A204.1 (cell line): ENCODE data around the gene LRSAM1.
"Not testable (repeated sequence)": the region's sequence is repeated elsewhere in the genome, so short reads cannot be mapped to it uniquely, and the experiment has no call there.

Source experiments
- FAIRE-seq: peaks from 2 replicates; lab custom pipeline; 2012; peaks lifted over from hg19 to GRCh38; lab: Jason Lieb, UNC

LRSAM1 gene

GRCh38 chr9:127458921-127459320 lies 7.6 kb downstream of the LRSAM1 start:
- FAIRE-seq, result no peak

- no peak for FAIRE-seq
Measured at GRCh38 chr9:127463382-127463781, 12.1 kb downstream of the LRSAM1 start.

GRCh38 chr9:127463911-127464310 lies 12.6 kb downstream of the LRSAM1 start:
- FAIRE-seq, result no peak

GRCh38 chr9:127466407-127466917 lies 15.2 kb downstream of the LRSAM1 start:
- not testable (repeated sequence) for FAIRE-seq

GRCh38 chr9:127467621-127468020 lies 16.3 kb downstream of the LRSAM1 start:
- no peak for FAIRE-seq

GRCh38 chr9:127470662-127471061 lies 19.4 kb downstream of the LRSAM1 start:
- no peak for FAIRE-seq

GRCh38 chr9:127473501-127473900 lies 22.2 kb downstream of the LRSAM1 start:
- FAIRE-seq, result no peak

GRCh38 chr9:127473932-127474331 lies 22.6 kb downstream of the LRSAM1 start:
- FAIRE-seq, result no peak

- FAIRE-seq, result no peak
Measured at GRCh38 chr9:127474592-127474991, 23.3 kb downstream of the LRSAM1 start.

- no peak for FAIRE-seq
Measured at GRCh38 chr9:127479507-127480081, 28.3 kb downstream of the LRSAM1 start.

- FAIRE-seq, result no peak
Measured at GRCh38 chr9:127482662-127483061, 31.4 kb downstream of the LRSAM1 start.

GRCh38 chr9:127485995-127486394 lies 34.7 kb downstream of the LRSAM1 start:
- no peak for FAIRE-seq

GRCh38 chr9:127488946-127489345 lies 37.6 kb downstream of the LRSAM1 start:
- no peak for FAIRE-seq

- FAIRE-seq, result no peak
Measured at GRCh38 chr9:127489471-127490115, 38.3 kb downstream of the LRSAM1 start.

GRCh38 chr9:127490535-127491230 lies 39.4 kb downstream of the LRSAM1 start:
- no peak for FAIRE-seq

- no peak for FAIRE-seq
Measured at GRCh38 chr9:127491516-127491915, 40.2 kb downstream of the LRSAM1 start.

GRCh38 chr9:127492616-127493015 lies 41.3 kb downstream of the LRSAM1 start:
- no peak for FAIRE-seq

GRCh38 chr9:127493592-127494303 lies 42.4 kb downstream of the LRSAM1 start:
- FAIRE-seq, result no peak

GRCh38 chr9:127494304-127494702 lies 43.0 kb downstream of the LRSAM1 start:
- FAIRE-seq, result no peak

GRCh38 chr9:127495884-127496555 lies 44.7 kb downstream of the LRSAM1 start:
- no peak for FAIRE-seq

- FAIRE-seq, result no peak
Measured at GRCh38 chr9:127496974-127497373, 45.7 kb downstream of the LRSAM1 start.

GRCh38 chr9:127497656-127498290 lies 46.5 kb downstream of the LRSAM1 start:
- FAIRE-seq, result no peak
